DMS114 treated with DMSO at 0.1 percent for 48 hours (cell line): ENCODE results near the gene TACO1.

Experiments used
- DNase-seq: peaks from one replicate; lab custom pipeline; 2025; ENCODE audit not compliant: unreplicated experiment; lab: John Stamatoyannopoulos, UW

The TACO1 gene

GRCh38 chr17:63635787-63636186, 35.1 kb downstream of the TACO1 start:
- no peak for DNase-seq

- no peak for DNase-seq
These were observed 38.4 kb downstream of the TACO1 start for GRCh38 chr17:63639125-63639524.

- DNase-seq, result no peak
These were observed 39.3 kb downstream of the TACO1 start for GRCh38 chr17:63640038-63640437.

GRCh38 chr17:63641692-63642448, 41.2 kb downstream of the TACO1 start:
- DNase-seq, result no peak

GRCh38 chr17:63644846-63645245, 44.2 kb downstream of the TACO1 start:
- DNase-seq, result no peak

GRCh38 chr17:63645775-63646487, 45.2 kb downstream of the TACO1 start:
- DNase-seq, result no peak

GRCh38 chr17:63646488-63646806, 45.8 kb downstream of the TACO1 start:
- no peak for DNase-seq

- no peak for DNase-seq
These were observed 46.5 kb downstream of the TACO1 start for GRCh38 chr17:63647065-63647725.

GRCh38 chr17:63647936-63648335, 47.2 kb downstream of the TACO1 start:
- no peak for DNase-seq

- DNase-seq, result no peak
These were observed 49.1 kb downstream of the TACO1 start for GRCh38 chr17:63649813-63650212.

- DNase-seq, result no peak
These were observed 51.4 kb downstream of the TACO1 start for GRCh38 chr17:63652106-63652505.

- no peak for DNase-seq
These were observed 52.4 kb downstream of the TACO1 start for GRCh38 chr17:63653050-63653449.

GRCh38 chr17:63657786-63658185, 57.1 kb downstream of the TACO1 start:
- no peak for DNase-seq
